ENCODE data around the gene MSH5.

DNA sequence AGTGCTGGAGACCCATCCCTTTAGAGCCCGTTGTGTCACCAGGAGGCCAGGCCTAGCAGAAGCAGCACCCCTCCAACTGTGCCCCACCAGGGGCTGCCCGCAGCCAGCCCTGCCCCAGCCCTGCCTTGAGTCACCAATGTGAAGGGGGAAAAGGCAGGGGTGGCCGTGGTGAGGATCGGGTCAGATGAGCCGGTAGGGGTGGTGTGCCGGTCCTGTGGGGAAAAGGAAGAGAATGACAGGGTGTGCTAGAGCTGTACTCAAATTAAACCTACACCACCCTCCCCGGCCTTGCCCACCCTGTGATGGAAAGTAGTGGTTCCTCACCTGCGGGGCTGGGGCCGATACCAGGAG, 25.7 kb downstream of the MSH5 start:
- TF ChIP-seq, protein P1, sequence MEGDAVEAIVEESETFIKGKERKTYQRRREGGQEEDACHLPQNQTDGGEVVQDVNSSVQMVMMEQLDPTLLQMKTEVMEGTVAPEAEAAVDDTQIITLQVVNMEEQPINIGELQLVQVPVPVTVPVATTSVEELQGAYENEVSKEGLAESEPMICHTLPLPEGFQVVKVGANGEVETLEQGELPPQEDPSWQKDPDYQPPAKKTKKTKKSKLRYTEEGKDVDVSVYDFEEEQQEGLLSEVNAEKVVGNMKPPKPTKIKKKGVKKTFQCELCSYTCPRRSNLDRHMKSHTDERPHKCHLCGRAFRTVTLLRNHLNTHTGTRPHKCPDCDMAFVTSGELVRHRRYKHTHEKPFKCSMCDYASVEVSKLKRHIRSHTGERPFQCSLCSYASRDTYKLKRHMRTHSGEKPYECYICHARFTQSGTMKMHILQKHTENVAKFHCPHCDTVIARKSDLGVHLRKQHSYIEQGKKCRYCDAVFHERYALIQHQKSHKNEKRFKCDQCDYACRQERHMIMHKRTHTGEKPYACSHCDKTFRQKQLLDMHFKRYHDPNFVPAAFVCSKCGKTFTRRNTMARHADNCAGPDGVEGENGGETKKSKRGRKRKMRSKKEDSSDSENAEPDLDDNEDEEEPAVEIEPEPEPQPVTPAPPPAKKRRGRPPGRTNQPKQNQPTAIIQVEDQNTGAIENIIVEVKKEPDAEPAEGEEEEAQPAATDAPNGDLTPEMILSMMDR (IDR thresholded peaks at IDR 0.05): no peak
- TF ChIP-seq POLR2A (IDR thresholded peaks at IDR 0.05): no peak
